PFSK-1 (cell line): Measurements from ENCODE around the gene HMG20B.

Experiments used
- FOXP2 ChIP-seq: optimal IDR thresholded peaks from 2 replicates; pipeline ENCODE3; 2011; ENCODE audit warnings: borderline replicate concordance, control low read depth, inconsistent platforms; ENCODE audit not compliant: insufficient read depth; ENCODE audit errors: extremely low read length, extremely low read depth
- POLR2AphosphoS5 ChIP-seq: IDR thresholded peaks from 2 replicates; pipeline ENCODE4 v1.6.1; 2012; ENCODE audit warnings: low read depth, mild to moderate bottlenecking, control low read depth, low read length, moderate library complexity
- REST ChIP-seq, 2 experiments: IDR thresholded peaks; 2 replicates each; pipeline versions ENCODE4 v1.6.1 to v1.8.0; 2011 to 2012; ENCODE audit warnings: low read depth in 2 of 2, low read length in 2 of 2, control low read depth in 1 of 2, inconsistent platforms in 1 of 2, mild to moderate bottlenecking in 1 of 2, moderate library complexity in 1 of 2; ENCODE audit not compliant: insufficient read depth in 1 of 2
- SIN3A ChIP-seq: IDR thresholded peaks from 2 replicates; pipeline ENCODE4 v1.6.1; 2012; ENCODE audit warnings: mild to moderate bottlenecking, low read length, moderate library complexity, borderline replicate concordance; ENCODE audit not compliant: insufficient read depth
- TAF1 ChIP-seq: IDR thresholded peaks from 2 replicates; pipeline ENCODE4 v1.6.1; 2012; ENCODE audit warnings: low read length, control low read depth, borderline replicate concordance; ENCODE audit not compliant: insufficient read depth

HMG20B gene

GRCh38 chr19:3613818-3614661 is 41.3 kb downstream of the HMG20B start:
- TF ChIP-seq POLR2AphosphoS5: no peak
- no peak for TF ChIP-seq FOXP2
- no peak for TF ChIP-seq REST (IDR thresholded peaks at IDR 0.05; ENCODE audit: insufficient read depth in 1 of 2, low read depth in 2 of 2, low read length in 2 of 2)

GRCh38 chr19:3614858-3615505 is 42.2 kb downstream of the HMG20B start:
- no peak for TF ChIP-seq FOXP2
- TF ChIP-seq TAF1: no peak
- no peak for TF ChIP-seq REST (IDR thresholded peaks at IDR 0.05; ENCODE audit: insufficient read depth in 1 of 2, low read depth in 2 of 2, low read length in 2 of 2)
- TF ChIP-seq POLR2AphosphoS5: no peak
- no peak for TF ChIP-seq SIN3A

GRCh38 chr19:3615524-3616135 is 42.9 kb downstream of the HMG20B start:
- TF ChIP-seq SIN3A (no peak), FOXP2 (no peak), POLR2AphosphoS5 (no peak), TAF1 (no peak), REST (IDR thresholded peaks at IDR 0.05; ENCODE audit: insufficient read depth in 1 of 2, low read depth in 2 of 2, low read length in 2 of 2) (no peak)

- TF ChIP-seq POLR2AphosphoS5 (no peak), SIN3A (no peak), REST (IDR thresholded peaks at IDR 0.05; ENCODE audit: insufficient read depth in 1 of 2, low read depth in 2 of 2, low read length in 2 of 2) (no peak), TAF1 (no peak), FOXP2 (no peak)
Observed at GRCh38 chr19:3617463-3617862, 44.7 kb downstream of the HMG20B start.
